Mesenchymal stem cell (in vitro differentiated cells and primary cell): ENCODE data around the gene MVK.
A peak's percentile ranks its signal among the peaks of the same experiment; 100 is the strongest.

Experiments
- DNase-seq: peaks from one replicate; pipeline ENCODE4 v3.0.0-alpha.2; 2013
- H2AFZ ChIP-seq: one replicate; pipeline ENCODE4 v1.6.1; 2013; ENCODE audit warnings: low read depth, mild to moderate bottlenecking, control low read depth, inconsistent platforms, low read length, moderate library complexity
- H2AK5ac ChIP-seq: 2 replicates; pipeline ENCODE4 v1.6.1; 2013; ENCODE audit warnings: low read length, moderate library complexity, mild to moderate bottlenecking, inconsistent platforms; ENCODE audit not compliant: severe bottlenecking
- H2BK120ac ChIP-seq: one replicate; pipeline ENCODE4 v1.6.1; 2013; ENCODE audit warnings: low read depth, mild to moderate bottlenecking, inconsistent platforms, low read length, moderate library complexity
- H2BK12ac ChIP-seq, 2 experiments: one replicate each; pipeline ENCODE4 v1.6.1; 2013; ENCODE audit warnings: inconsistent platforms in 2 of 2, low read length in 2 of 2, mild to moderate bottlenecking in 2 of 2, moderate library complexity in 2 of 2, control low read depth in 1 of 2
- H2BK15ac ChIP-seq: one replicate; pipeline ENCODE4 v1.6.1; 2013; ENCODE audit warnings: mild to moderate bottlenecking, low read depth, inconsistent platforms; ENCODE audit not compliant: poor library complexity, severe bottlenecking
- H2BK5ac ChIP-seq: 2 replicates; pipeline ENCODE4 v1.6.1; 2013; ENCODE audit warnings: low read depth, mild to moderate bottlenecking, low read length, control low read depth, inconsistent platforms; ENCODE audit not compliant: poor library complexity, severe bottlenecking
- H3K14ac ChIP-seq, 2 experiments: one replicate each; pipeline ENCODE4 v1.6.1; 2013; ENCODE audit warnings: inconsistent platforms in 2 of 2, low read length in 2 of 2, control low read depth in 1 of 2, mild to moderate bottlenecking in 1 of 2, moderate library complexity in 1 of 2
- H3K18ac ChIP-seq, 2 experiments: one replicate each; pipeline ENCODE4 v1.6.1; 2013; ENCODE audit warnings: inconsistent platforms in 2 of 2, low read length in 2 of 2, control low read depth in 1 of 2, low read depth in 1 of 2, mild to moderate bottlenecking in 1 of 2
- H3K23ac ChIP-seq, 2 experiments: one replicate each; pipeline ENCODE4 v1.6.1; 2013; ENCODE audit warnings: inconsistent platforms in 2 of 2, low read length in 2 of 2, mild to moderate bottlenecking in 2 of 2, moderate library complexity in 2 of 2, control low read depth in 1 of 2
- H3K27ac ChIP-seq: 2 replicates; pipeline ENCODE4 v1.5.1; 2013; ENCODE audit warnings: mild to moderate bottlenecking, moderate library complexity, low read length, control low read depth, inconsistent platforms; ENCODE audit not compliant: poor library complexity, severe bottlenecking
- H3K27me3 ChIP-seq, 2 experiments: 2 replicates each; pipeline versions ENCODE4 v1.6.1 to v1.7.0; 2013; ENCODE audit warnings: low read length in 2 of 2, mild to moderate bottlenecking in 2 of 2, moderate library complexity in 2 of 2, control low read depth in 1 of 2, inconsistent platforms in 1 of 2; ENCODE audit not compliant: control insufficient read depth in 1 of 2, insufficient read depth in 1 of 2
- H3K36me3 ChIP-seq, 2 experiments: 2 replicates each; pipeline versions ENCODE4 v1.6.1 to v1.7.0; 2013; ENCODE audit warnings: low read length in 2 of 2, control low read depth in 1 of 2, inconsistent platforms in 1 of 2, low read depth in 1 of 2, mild to moderate bottlenecking in 1 of 2; ENCODE audit not compliant: insufficient read depth in 2 of 2, control insufficient read depth in 1 of 2
- H3K4ac ChIP-seq, 2 experiments: one replicate each; pipeline ENCODE4 v1.6.1; 2013; ENCODE audit warnings: inconsistent platforms in 2 of 2, low read length in 2 of 2, mild to moderate bottlenecking in 2 of 2, moderate library complexity in 2 of 2, control low read depth in 1 of 2, low read depth in 1 of 2
- H3K4me1 ChIP-seq: 2 replicates; pipeline ENCODE4 v1.6.1; 2013; ENCODE audit warnings: low read depth, low read length, control low read depth; ENCODE audit not compliant: control insufficient read depth, insufficient read depth
- H3K4me2 ChIP-seq: 2 replicates; pipeline ENCODE4 v1.6.1; 2013; ENCODE audit warnings: low read length, mild to moderate bottlenecking, inconsistent platforms; ENCODE audit not compliant: poor library complexity, severe bottlenecking
- H3K4me3 ChIP-seq, 2 experiments: 2 replicates each; pipeline versions ENCODE4 v1.5.1 to v1.7.0; 2013; ENCODE audit warnings: low read length in 2 of 2, mild to moderate bottlenecking in 2 of 2, control low read depth in 1 of 2, low read depth in 1 of 2; ENCODE audit not compliant: insufficient read depth in 1 of 2
- H3K79me1 ChIP-seq: replicated peaks from 2 replicates; pipeline ENCODE4 v1.6.1; 2013; ENCODE audit warnings: mild to moderate bottlenecking, control low read depth, low read length, inconsistent platforms; ENCODE audit not compliant: poor library complexity, severe bottlenecking
- H3K9ac ChIP-seq: 2 replicates; pipeline ENCODE4 v1.7.0; 2013; ENCODE audit warnings: mild to moderate bottlenecking, low read length, moderate library complexity
- H3K9me3 ChIP-seq: 2 replicates; pipeline ENCODE4 v1.7.0; 2013; ENCODE audit warnings: mild to moderate bottlenecking, low read length; ENCODE audit not compliant: control insufficient read depth
- H4K8ac ChIP-seq: one replicate; pipeline ENCODE4 v1.6.1; 2013; ENCODE audit warnings: inconsistent platforms, mild to moderate bottlenecking, low read length, moderate library complexity
- H4K91ac ChIP-seq: one replicate; pipeline ENCODE4 v1.6.1; 2013; ENCODE audit warnings: mild to moderate bottlenecking, low read length, inconsistent platforms
- WGBS: methylation state at CpG from one replicate; pipeline ENCODE4 v1.1.7; 2013; ENCODE audit warnings: mixed read lengths; 5-methylcytosine and 5-hydroxymethylcytosine counted together

The MVK gene

DNA sequence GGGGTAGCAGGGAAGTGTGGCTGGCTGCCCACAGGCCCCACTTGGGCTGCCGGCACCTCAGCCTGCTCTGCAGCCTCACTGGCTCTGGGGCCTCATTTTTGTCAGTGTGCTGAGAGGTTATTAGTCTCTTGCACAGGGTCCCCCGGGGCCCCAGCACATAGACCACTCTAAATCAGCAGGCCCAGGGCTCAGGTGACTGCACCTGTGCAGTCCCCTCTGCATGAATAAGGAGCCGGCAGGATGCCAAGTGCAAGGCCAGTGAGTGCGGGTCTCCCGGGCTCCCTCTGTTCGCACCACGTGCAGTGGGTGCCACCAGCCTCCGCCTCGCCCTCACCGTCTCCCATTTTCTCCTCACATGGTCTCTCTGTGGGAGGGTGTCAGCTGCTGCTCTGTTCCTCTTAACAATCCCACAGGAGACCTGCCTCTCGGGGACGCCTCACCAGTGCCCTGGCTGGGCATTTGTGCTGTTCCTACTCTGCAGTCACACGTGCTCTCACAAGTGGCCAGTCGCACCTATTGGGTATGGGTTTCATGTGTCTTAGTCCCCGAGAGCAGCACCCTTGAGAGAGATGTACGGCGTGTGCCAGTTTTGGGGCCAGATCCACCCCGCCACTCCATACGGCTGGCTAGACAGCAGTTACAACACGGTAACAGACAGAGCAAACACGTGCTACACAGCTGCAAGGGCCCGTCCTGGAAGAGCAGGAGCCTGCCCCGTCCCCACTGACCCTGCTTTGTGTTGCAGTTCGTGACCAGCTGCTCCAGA is 40.7 kb upstream of the MVK start:
- H2BK12ac ChIP-seq = peak overlapping the region in 1 of 2 experiments; percentile 10
- no peak overlapping the region for H3K4me2 ChIP-seq
- no peak for DNase-seq
- H3K4ac ChIP-seq = no peak overlapping the region
- no peak overlapping the region for H3K14ac ChIP-seq
- no peak overlapping the region for H3K18ac ChIP-seq
- no peak overlapping the region for H4K91ac ChIP-seq
- no peaks in the 10 kb centered on the region for H3K4me1 ChIP-seq
- H3K4me3 ChIP-seq = no peak overlapping the region
- no peak overlapping the region for H2BK120ac ChIP-seq
- H3K27ac ChIP-seq = no peak overlapping the region
- no peak overlapping the region for H2BK15ac ChIP-seq
- no peak overlapping the region for H2BK5ac ChIP-seq
- H3K9me3 ChIP-seq = no peaks in the 10 kb centered on the region
- no peak overlapping the region for H3K23ac ChIP-seq
- H4K8ac ChIP-seq = no peak overlapping the region
- 90% methylated on average over 24 of the region's 24 CpGs for WGBS
- H3K79me1 ChIP-seq = no peaks in the 10 kb centered on the region
- no peak overlapping the region for H3K9ac ChIP-seq
- H2AK5ac ChIP-seq = no peak overlapping the region
- peaks cover 60 to 79% of the 10 kb centered on the region in 2 experiments for H3K36me3 ChIP-seq
- no peaks in the 10 kb centered on the region for H3K27me3 ChIP-seq
- H2AFZ ChIP-seq = no peak overlapping the region

DNA sequence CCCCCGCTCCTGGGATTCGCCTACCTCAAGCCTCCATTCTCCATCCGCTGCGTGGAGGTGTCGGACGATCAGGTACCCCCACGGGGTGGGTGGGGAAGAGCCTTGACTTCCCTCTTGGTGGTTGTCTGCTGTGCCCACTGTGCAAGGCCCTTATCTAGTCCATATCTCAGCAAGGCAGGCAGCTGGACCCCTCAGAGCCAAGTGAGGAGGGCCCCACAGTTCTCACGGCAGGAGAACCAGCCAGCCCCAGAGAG is 40.2 kb upstream of the MVK start:
- H2AK5ac ChIP-seq = no peak overlapping the region
- H2BK15ac ChIP-seq = no peak overlapping the region
- no peak overlapping the region for H3K23ac ChIP-seq
- H3K18ac ChIP-seq = no peak overlapping the region
- H3K4me3 ChIP-seq = no peak overlapping the region
- no peak overlapping the region for H4K8ac ChIP-seq
- H3K4me2 ChIP-seq = no peak overlapping the region
- H3K14ac ChIP-seq = no peak overlapping the region
- DNase-seq = no peak
- no peak overlapping the region for H2AFZ ChIP-seq
- no peaks in the 10 kb centered on the region for H3K4me1 ChIP-seq
- WGBS = 97% methylated on average over 8 of the region's 8 CpGs
- H3K79me1 ChIP-seq = no peaks in the 10 kb centered on the region
- H3K4ac ChIP-seq = no peak overlapping the region
- H3K9me3 ChIP-seq = no peaks in the 10 kb centered on the region
- no peak overlapping the region for H3K9ac ChIP-seq
- H2BK12ac ChIP-seq = no peak overlapping the region
- H3K27ac ChIP-seq = no peak overlapping the region
- H3K36me3 ChIP-seq = peaks cover 58 to 74% of the 10 kb centered on the region in 2 experiments
- no peak overlapping the region for H2BK5ac ChIP-seq
- no peak overlapping the region for H4K91ac ChIP-seq
- no peaks in the 10 kb centered on the region for H3K27me3 ChIP-seq
- H2BK120ac ChIP-seq = no peak overlapping the region

GRCh38 chr12:109534456-109534855 is 39.1 kb upstream of the MVK start:
- H3K23ac ChIP-seq = no peak overlapping the region
- no peak overlapping the region for H2BK5ac ChIP-seq
- H4K91ac ChIP-seq = no peak overlapping the region
- H2BK12ac ChIP-seq = no peak overlapping the region
- WGBS = 98% methylated on average over 15 of the region's 15 CpGs
- H2BK120ac ChIP-seq = no peak overlapping the region
- H3K18ac ChIP-seq = no peak overlapping the region
- no peaks in the 10 kb centered on the region for H3K9me3 ChIP-seq
- no peak overlapping the region for H2AFZ ChIP-seq
- no peak overlapping the region for H3K14ac ChIP-seq
- no peak overlapping the region for H3K4me2 ChIP-seq
- peaks cover 58 to 67% of the 10 kb centered on the region in 2 experiments for H3K36me3 ChIP-seq
- no peaks in the 10 kb centered on the region for H3K27me3 ChIP-seq
- H3K4ac ChIP-seq = no peak overlapping the region
- no peak for DNase-seq
- H3K4me1 ChIP-seq = peaks cover 3% of the 10 kb centered on the region
- H3K27ac ChIP-seq = no peak overlapping the region
- H2AK5ac ChIP-seq = no peak overlapping the region
- H3K79me1 ChIP-seq = no peaks in the 10 kb centered on the region
- H2BK15ac ChIP-seq = no peak overlapping the region
- H4K8ac ChIP-seq = no peak overlapping the region
- no peak overlapping the region for H3K4me3 ChIP-seq
- no peak overlapping the region for H3K9ac ChIP-seq

DNA sequence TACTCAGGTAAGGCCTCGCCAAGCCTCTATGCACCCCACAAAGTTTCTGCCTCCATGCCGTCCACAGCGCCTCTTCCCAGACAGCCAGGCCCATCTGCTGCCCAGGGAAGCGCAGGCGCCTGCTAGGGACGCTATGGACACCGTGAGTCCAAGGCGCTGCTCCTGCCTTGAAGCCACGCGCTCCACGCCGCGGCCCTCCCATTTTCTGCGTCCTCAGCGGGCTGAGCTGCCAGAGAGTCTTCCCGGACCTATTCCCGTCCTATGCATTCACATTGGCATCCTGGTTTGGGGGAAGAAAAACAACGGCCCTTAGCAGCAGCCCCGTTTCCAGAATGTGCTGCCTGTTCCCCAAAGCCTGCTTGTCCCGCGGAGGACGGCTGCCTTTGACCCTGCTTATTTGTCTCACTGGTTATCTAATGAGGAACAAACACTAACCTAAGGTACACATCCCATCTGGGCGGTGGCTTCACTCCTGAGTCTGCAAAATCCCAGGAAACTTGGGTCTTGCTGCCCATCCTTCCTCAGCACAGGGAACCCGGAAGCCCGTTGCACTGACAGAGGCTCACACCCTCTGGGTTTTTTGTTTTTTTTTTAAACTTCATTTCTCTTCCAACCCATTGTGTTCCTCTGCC is 38.2 kb upstream of the MVK start:
- no peaks in the 10 kb centered on the region for H3K79me1 ChIP-seq

More for the DNA sequence above, 38.2 kb upstream of the MVK start:
- peaks cover 52 to 59% of the 10 kb centered on the region in 2 experiments for H3K36me3 ChIP-seq
- no peak overlapping the region for H3K14ac ChIP-seq
- H2BK15ac ChIP-seq = peak overlapping the region; percentile 31
- no peaks in the 10 kb centered on the region for H3K9me3 ChIP-seq
- no peaks in the 10 kb centered on the region for H3K27me3 ChIP-seq
- no peak overlapping the region for H3K27ac ChIP-seq
- H2BK12ac ChIP-seq = no peak overlapping the region
- H2BK5ac ChIP-seq = no peak overlapping the region
- H3K4ac ChIP-seq = no peak overlapping the region
- no peak overlapping the region for H2BK120ac ChIP-seq
- peak overlapping the region; percentile 25 for H4K91ac ChIP-seq
- H3K4me2 ChIP-seq = no peak overlapping the region
- H2AK5ac ChIP-seq = no peak overlapping the region
- peaks cover 7% of the 10 kb centered on the region for H3K4me1 ChIP-seq
- H2AFZ ChIP-seq = no peak overlapping the region
- WGBS = 97% methylated on average over 25 of the region's 25 CpGs
- no peak overlapping the region for H3K23ac ChIP-seq
- H3K4me3 ChIP-seq = no peak overlapping the region
- H3K18ac ChIP-seq = no peak overlapping the region
- H3K9ac ChIP-seq = no peak overlapping the region
- no peak overlapping the region for H4K8ac ChIP-seq
- DNase-seq = no peak
